ENCODE data around the gene SYNE1.

GRCh38 chr6:152176268-152176667 is 460.9 kb downstream of the SYNE1 start:
- TF ChIP-seq CTCF (conservative IDR thresholded peaks at IDR 0.05) = no peak
- TF ChIP-seq ZFX (IDR thresholded peaks at IDR 0.05) = no peak

Data from C4-2B (cell line).